IPS-20b (cell line): ENCODE results near the gene TMEM273.
"Not testable (repeated sequence)": the region's sequence is repeated elsewhere in the genome, so short reads cannot be mapped to it uniquely, and the experiment has no call there.

ENCODE experiments used
- H3K27ac ChIP-seq: one replicate; pipeline ENCODE4 v1.5.1; 2013; ENCODE audit warnings: low read length
- H3K27me3 ChIP-seq: 2 replicates; pipeline ENCODE4 v1.6.1; 2013; ENCODE audit warnings: mild to moderate bottlenecking, low read length, inconsistent platforms; ENCODE audit not compliant: insufficient read depth
- H3K36me3 ChIP-seq: 2 replicates; pipeline ENCODE4 v1.6.1; 2013; ENCODE audit warnings: low read depth, mild to moderate bottlenecking, inconsistent platforms, low read length, moderate library complexity; ENCODE audit not compliant: insufficient read depth
- H3K4me1 ChIP-seq: 2 replicates; pipeline ENCODE4 v1.6.1; 2013; ENCODE audit warnings: mild to moderate bottlenecking, control low read depth, inconsistent platforms, low read length, moderate library complexity; ENCODE audit not compliant: insufficient read depth
- H3K4me3 ChIP-seq: 2 replicates; pipeline ENCODE4 v1.5.1; 2013; ENCODE audit warnings: mild to moderate bottlenecking, low read length, inconsistent platforms
- H3K9ac ChIP-seq: 2 replicates; pipeline ENCODE4 v1.6.1; 2013; ENCODE audit warnings: low read depth, mild to moderate bottlenecking, inconsistent platforms, low read length, moderate library complexity
- H3K9me3 ChIP-seq: 2 replicates; pipeline ENCODE4 v1.6.1; 2013; ENCODE audit warnings: mild to moderate bottlenecking, low read depth, low read length, inconsistent platforms; ENCODE audit not compliant: insufficient read depth

TMEM273 gene

GRCh38 chr10:49204119-49204518, 15.9 kb upstream of the TMEM273 start:
- H3K27ac ChIP-seq: no peak overlapping the region
- H3K9me3 ChIP-seq: no peaks in the 10 kb centered on the region; the same call in 1 of the 2 replicates
- no peak overlapping the region for H3K9ac ChIP-seq
- no peaks in the 10 kb centered on the region for H3K27me3 ChIP-seq
- no peaks in the 10 kb centered on the region for H3K4me1 ChIP-seq
- H3K4me3 ChIP-seq: no peak overlapping the region
- no peaks in the 10 kb centered on the region for H3K36me3 ChIP-seq

DNA sequence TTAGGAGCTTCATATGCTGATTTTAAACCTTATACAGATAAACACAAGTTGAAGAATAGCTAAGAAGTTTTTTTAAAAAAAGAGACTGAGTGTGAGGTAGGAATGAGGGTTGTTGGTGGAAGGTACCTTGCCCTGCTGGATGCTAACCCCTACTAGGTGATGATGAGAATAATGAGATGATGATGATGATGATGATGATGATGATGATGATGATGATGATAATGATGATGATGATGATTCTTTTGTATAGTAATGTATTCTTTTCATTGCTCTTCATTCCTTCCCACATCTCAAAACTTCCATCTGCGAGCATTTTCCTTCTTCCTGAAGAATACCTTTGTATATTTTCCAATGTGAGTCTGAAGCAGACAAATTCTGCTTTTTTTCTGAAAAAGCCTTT, 14.1 kb upstream of the TMEM273 start:
- no peak overlapping the region for H3K4me3 ChIP-seq
- H3K36me3 ChIP-seq: no peaks in the 10 kb centered on the region
- H3K9me3 ChIP-seq: no peaks in the 10 kb centered on the region; the same call in 1 of the 2 replicates
- H3K27ac ChIP-seq: no peak overlapping the region
- H3K4me1 ChIP-seq: no peaks in the 10 kb centered on the region
- no peak overlapping the region for H3K9ac ChIP-seq
- no peaks in the 10 kb centered on the region for H3K27me3 ChIP-seq

DNA sequence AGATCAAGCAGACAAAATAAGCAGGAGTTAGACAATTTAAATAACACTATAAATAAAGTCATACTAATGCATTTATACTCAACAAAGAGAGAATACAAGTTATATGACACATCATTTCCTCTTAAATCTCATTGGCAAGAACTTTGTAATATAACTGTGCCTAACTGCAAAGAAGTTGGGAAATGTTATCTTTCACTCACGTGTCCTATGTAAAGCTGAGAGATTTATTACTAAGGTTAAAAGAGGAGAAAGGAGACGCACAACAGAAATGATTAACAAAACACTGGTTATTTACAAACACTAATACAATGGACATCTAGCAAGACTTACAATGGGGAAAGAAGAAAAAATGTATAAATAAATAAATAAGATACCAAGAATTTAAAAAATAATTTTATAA, 12.7 kb upstream of the TMEM273 start:
- Histone ChIP-seq H3K4me3 (no peak overlapping the region), H3K9me3 (no peaks in the 10 kb centered on the region; the same call in 1 of the 2 replicates), H3K9ac (no peak overlapping the region), H3K36me3 (no peaks in the 10 kb centered on the region), H3K27ac (no peak overlapping the region), H3K27me3 (no peaks in the 10 kb centered on the region), H3K4me1 (no peaks in the 10 kb centered on the region)

GRCh38 chr10:49197171-49197570, 9.0 kb upstream of the TMEM273 start:
- Histone ChIP-seq H3K27me3 (no peaks in the 10 kb centered on the region), H3K27ac (no peak overlapping the region)

DNA sequence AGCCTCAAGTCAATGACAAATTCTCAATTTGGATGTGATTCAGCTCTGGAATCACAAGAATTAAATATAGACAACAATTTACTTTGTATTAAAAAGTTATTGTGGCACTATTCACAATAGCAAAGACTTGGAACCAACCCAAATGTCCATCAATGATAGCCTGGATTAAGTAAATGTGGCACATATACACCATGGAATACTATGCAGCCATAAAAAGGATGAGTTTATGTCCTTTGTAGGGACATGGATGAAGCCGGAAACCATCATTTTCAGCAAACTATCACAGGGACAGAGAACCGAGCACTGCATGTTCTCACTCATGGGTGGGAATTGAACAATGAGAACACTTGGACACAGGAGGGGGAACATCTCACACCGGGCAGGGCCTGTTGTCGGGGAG, 7.7 kb upstream of the TMEM273 start:
- not testable (repeated sequence) for H3K4me1 ChIP-seq, H3K4me3 ChIP-seq, H3K27ac ChIP-seq, H3K36me3 ChIP-seq, H3K9ac ChIP-seq, H3K27me3 ChIP-seq, H3K9me3 ChIP-seq

More at GRCh38 chr10:49197171-49197570, 9.0 kb upstream of the TMEM273 start:
- H3K9ac ChIP-seq: no peak overlapping the region
- no peaks in the 10 kb centered on the region for H3K9me3 ChIP-seq
- no peaks in the 10 kb centered on the region for H3K4me1 ChIP-seq
- no peak overlapping the region for H3K4me3 ChIP-seq
- H3K36me3 ChIP-seq: no peaks in the 10 kb centered on the region

DNA sequence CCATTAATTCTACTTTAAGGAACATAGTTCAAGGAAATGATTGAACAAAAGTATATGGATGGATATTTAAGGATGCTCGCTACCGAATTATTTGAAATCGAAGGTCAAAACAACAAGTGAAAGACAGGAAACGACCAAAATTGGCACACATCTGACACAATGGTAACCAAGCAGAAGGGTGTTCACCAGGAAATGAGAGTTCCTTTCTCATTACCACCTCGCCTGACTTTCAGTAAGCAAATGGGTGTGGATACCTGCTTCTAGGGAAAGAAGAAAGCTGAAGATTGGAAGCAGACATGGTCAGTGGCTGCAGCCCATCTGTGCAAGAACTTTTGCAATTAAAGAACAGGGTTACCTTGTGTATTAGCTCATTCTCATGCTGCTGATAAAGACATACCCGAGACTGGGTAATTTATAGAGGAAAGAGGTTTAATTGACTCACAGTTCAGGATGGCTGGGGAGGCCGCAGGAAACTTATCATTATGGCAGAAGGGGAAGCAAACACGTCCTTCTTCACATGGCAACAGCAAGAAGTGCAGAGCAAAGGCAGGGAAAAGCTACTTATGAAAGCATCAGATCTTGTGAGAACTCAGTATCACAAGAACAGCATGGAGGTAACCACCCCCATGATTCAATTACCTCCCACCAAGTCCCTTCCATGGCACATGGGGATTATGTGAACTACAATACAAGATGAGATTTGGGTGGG, 6.2 kb upstream of the TMEM273 start:
- Histone ChIP-seq H3K27me3 (no peaks in the 10 kb centered on the region), H3K27ac (no peak overlapping the region), H3K4me1 (no peaks in the 10 kb centered on the region), H3K9me3 (no peaks in the 10 kb centered on the region), H3K36me3 (no peaks in the 10 kb centered on the region), H3K9ac (no peak overlapping the region), H3K4me3 (no peak overlapping the region)

GRCh38 chr10:49191349-49191748, 3.2 kb upstream of the TMEM273 start:
- Histone ChIP-seq H3K9me3 (no peaks in the 10 kb centered on the region), H3K4me1 (no peaks in the 10 kb centered on the region), H3K27me3 (no peaks in the 10 kb centered on the region), H3K27ac (no peak overlapping the region), H3K4me3 (no peak overlapping the region), H3K9ac (no peak overlapping the region), H3K36me3 (no peaks in the 10 kb centered on the region)

DNA sequence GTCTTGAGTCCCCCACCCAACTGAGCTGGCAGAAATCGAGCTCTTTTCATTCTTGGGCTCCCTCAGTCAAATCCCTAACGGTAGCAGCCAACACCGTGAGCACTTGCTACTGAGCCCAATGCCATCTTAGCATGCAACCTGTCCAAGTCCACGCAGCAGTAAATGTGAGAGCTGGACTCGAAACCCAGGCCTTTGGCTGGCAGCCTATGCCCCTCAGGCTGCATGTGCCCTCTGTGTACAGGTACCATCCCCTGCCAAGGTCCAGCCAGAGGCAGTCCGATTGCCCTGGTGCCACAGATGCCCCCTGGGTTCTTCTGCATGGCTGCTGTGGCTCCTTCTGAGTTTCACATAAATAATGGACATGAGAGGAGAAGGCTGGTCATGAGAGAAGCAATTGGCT, 1.2 kb upstream of the TMEM273 start:
- no peaks in the 10 kb centered on the region for H3K36me3 ChIP-seq
- no peak overlapping the region for H3K27ac ChIP-seq
- H3K9me3 ChIP-seq: no peaks in the 10 kb centered on the region
- no peaks in the 10 kb centered on the region for H3K4me1 ChIP-seq
- H3K27me3 ChIP-seq: no peaks in the 10 kb centered on the region
- H3K4me3 ChIP-seq: no peak overlapping the region
- no peak overlapping the region for H3K9ac ChIP-seq

DNA sequence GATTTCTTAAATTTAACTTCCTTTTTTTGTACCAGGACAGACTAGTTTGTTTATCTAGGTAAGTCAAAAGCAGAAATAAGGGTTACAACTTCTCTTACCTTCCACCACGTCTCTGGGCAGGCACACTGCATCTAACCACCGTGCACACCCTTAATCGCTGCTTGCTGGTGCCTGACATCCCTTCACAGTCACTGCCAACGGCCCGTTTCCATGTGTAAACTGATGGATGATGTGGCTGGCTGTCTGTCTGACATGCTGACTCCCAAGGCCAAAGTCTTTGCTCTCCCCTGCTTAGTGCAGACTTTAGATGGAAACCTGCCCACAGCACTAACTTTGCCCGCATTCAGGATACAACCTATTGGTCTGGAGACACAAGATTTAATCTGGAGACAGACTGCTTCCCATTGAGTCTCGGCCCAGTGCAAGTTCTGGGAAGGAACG, 1.1 kb downstream of the TMEM273 start:
- Histone ChIP-seq H3K36me3 (no peaks in the 10 kb centered on the region), H3K27ac (no peak overlapping the region), H3K27me3 (no peaks in the 10 kb centered on the region), H3K9ac (no peak overlapping the region), H3K4me3 (no peak overlapping the region), H3K9me3 (no peaks in the 10 kb centered on the region), H3K4me1 (no peaks in the 10 kb centered on the region)

- H3K4me1 ChIP-seq: no peaks in the 10 kb centered on the region
- no peak overlapping the region for H3K4me3 ChIP-seq
- no peaks in the 10 kb centered on the region for H3K9me3 ChIP-seq
- H3K27me3 ChIP-seq: no peaks in the 10 kb centered on the region
- H3K27ac ChIP-seq: no peak overlapping the region
- H3K36me3 ChIP-seq: no peaks in the 10 kb centered on the region
- no peak overlapping the region for H3K9ac ChIP-seq
Observed at GRCh38 chr10:49186613-49187012, 1.6 kb downstream of the TMEM273 start.

- no peak overlapping the region for H3K27ac ChIP-seq
- H3K4me3 ChIP-seq: no peak overlapping the region
- H3K27me3 ChIP-seq: no peaks in the 10 kb centered on the region
- H3K36me3 ChIP-seq: no peaks in the 10 kb centered on the region
- H3K4me1 ChIP-seq: no peaks in the 10 kb centered on the region
- no peak overlapping the region for H3K9ac ChIP-seq
- H3K9me3 ChIP-seq: no peaks in the 10 kb centered on the region
Observed at GRCh38 chr10:49185213-49185612, 3.0 kb downstream of the TMEM273 start.

- H3K4me1 ChIP-seq: no peaks in the 10 kb centered on the region
Observed at GRCh38 chr10:49184642-49185111, 3.5 kb downstream of the TMEM273 start.

More at GRCh38 chr10:49184642-49185111, 3.5 kb downstream of the TMEM273 start:
- Histone ChIP-seq H3K4me3 (no peak overlapping the region), H3K9me3 (no peaks in the 10 kb centered on the region), H3K27ac (no peak overlapping the region), H3K36me3 (no peaks in the 10 kb centered on the region), H3K27me3 (no peaks in the 10 kb centered on the region), H3K9ac (no peak overlapping the region)
